Measurements from ENCODE around the gene RNF222.
"Not testable (repeated sequence)": the region's sequence is repeated elsewhere in the genome, so short reads cannot be mapped to it uniquely, and the experiment has no call there.

Gene RNF222

GRCh38 chr17:8378117-8378516 is 19.5 kb downstream of the RNF222 start:
- FAIRE-seq: not testable (repeated sequence)

- no peak for FAIRE-seq
Measured at GRCh38 chr17:8377422-8377821, 20.2 kb downstream of the RNF222 start.

- no peak for FAIRE-seq
Measured at GRCh38 chr17:8376271-8377067, 21.2 kb downstream of the RNF222 start, which contains the start of gene KRABD2. TSS of gene KRABD2 (minus strand) at chr17:8376704.

GRCh38 chr17:8375738-8376259 is 21.8 kb downstream of the RNF222 start:
- FAIRE-seq: no peak

GRCh38 chr17:8373856-8374255 is 23.8 kb downstream of the RNF222 start:
- FAIRE-seq: not testable (repeated sequence)

GRCh38 chr17:8372422-8372821 is 25.2 kb downstream of the RNF222 start:
- FAIRE-seq: no peak

- FAIRE-seq: no peak
Measured at GRCh38 chr17:8371786-8372185, 25.8 kb downstream of the RNF222 start.

GRCh38 chr17:8369944-8370343 is 27.7 kb downstream of the RNF222 start:
- no peak for FAIRE-seq

GRCh38 chr17:8368193-8368592 is 29.4 kb downstream of the RNF222 start:
- no peak for FAIRE-seq

- no peak for FAIRE-seq
Measured at GRCh38 chr17:8366231-8366630, 31.4 kb downstream of the RNF222 start.

- FAIRE-seq: no peak
Measured at GRCh38 chr17:8365143-8365542, 32.5 kb downstream of the RNF222 start.

- FAIRE-seq: no peak
Measured at GRCh38 chr17:8362651-8363332, 34.8 kb downstream of the RNF222 start.

- FAIRE-seq: no peak
Measured at GRCh38 chr17:8360751-8361150, 36.9 kb downstream of the RNF222 start.

GRCh38 chr17:8360260-8360659 is 37.4 kb downstream of the RNF222 start:
- no peak for FAIRE-seq

- no peak for FAIRE-seq
Measured at GRCh38 chr17:8359769-8360168, 37.9 kb downstream of the RNF222 start.

GRCh38 chr17:8357910-8358309 is 39.7 kb downstream of the RNF222 start:
- no peak for FAIRE-seq

GRCh38 chr17:8354236-8354635 is 43.4 kb downstream of the RNF222 start:
- FAIRE-seq: no peak

- FAIRE-seq: no peak
Measured at GRCh38 chr17:8353736-8354135, 43.9 kb downstream of the RNF222 start.

- no peak for FAIRE-seq
Measured at GRCh38 chr17:8350339-8350738, 47.3 kb downstream of the RNF222 start.

- not testable (repeated sequence) for FAIRE-seq
Measured at GRCh38 chr17:8347001-8347400, 50.6 kb downstream of the RNF222 start.

- FAIRE-seq: no peak
Measured at GRCh38 chr17:8345951-8346665, 51.5 kb downstream of the RNF222 start.

GRCh38 chr17:8345052-8345690 is 52.5 kb downstream of the RNF222 start:
- no peak for FAIRE-seq

GRCh38 chr17:8341456-8341855 is 56.2 kb downstream of the RNF222 start:
- no peak for FAIRE-seq

Measured in TTC549 (cell line).